ENCODE measurements around the gene LDLRAD4. TPM values are rescaled to one million over a fixed set of nuclear protein-coding genes. Genes with fewer than 3 reads are reported as not detected.

Gene LDLRAD4
- total and polyA plus RNA-seq, 9 of the 15 experiments (the other 6 are each of a cell fraction or from before 2014, with no cell fraction given), result 0.01 TPM; not detected in 8

- Histone ChIP-seq H3K4me2 (ENCODE audit: insufficient read depth, low read length) (no peak overlapping the region), H3K27ac (ENCODE audit: extremely low read depth, low read depth, low read length) (no peak overlapping the region), H3K9me3 (replicated peaks; ENCODE audit: control insufficient read depth, insufficient read depth, low read depth, low read length) (no peaks in the 10 kb centered on the region), H3K36me3 (ENCODE audit: control insufficient read depth, insufficient read depth, low read length) (no peaks in the 10 kb centered on the region), H3K9me1 (ENCODE audit: control insufficient read depth, insufficient read depth, low read length) (no peaks in the 10 kb centered on the region), H3K27me3 (ENCODE audit: control insufficient read depth in 2 of 2, insufficient read depth in 2 of 2, low read length in 2 of 2) (peaks cover 6 to 31% of the 10 kb centered on the region in 2 experiments), H3K4me3 (no peak overlapping the region), H3K9ac (ENCODE audit: insufficient read depth in 1 of 2, low read depth in 2 of 2, low read length in 2 of 2) (no peak overlapping the region), H2AFZ (ENCODE audit: low read depth, low read length) (no peak overlapping the region), H3K79me2 (ENCODE audit: control insufficient read depth, insufficient read depth, low read length) (no peaks in the 10 kb centered on the region), H3K4me1 (replicated peaks in 1 of 2; ENCODE audit: control insufficient read depth in 2 of 2, insufficient read depth in 2 of 2, low read length in 2 of 2) (no peaks in the 10 kb centered on the region), H4K20me1 (replicated peaks; ENCODE audit: control insufficient read depth, insufficient read depth, low read length) (no peaks in the 10 kb centered on the region)
- FAIRE-seq (no peak), DNase-seq (ENCODE audit: extremely low read depth in 1 of 4, low spot score in 3 of 4) (no peak), ATAC-seq (no peak)
- ChIA-PET POLR2A (interaction anchor here (0.7 to 1.0 kb wide), 2 partner anchors 9 to 349 kb away, joined by 3 to 4 read pairs; no protein-coding TSS in a partner anchor), CTCF (ENCODE audit: low intra/inter-chr PET ratio) (no interaction called here)
- in situ Hi-C loops (cut with MboI), result loop anchor here (10.0 kb wide), 1 partner anchor 1107 kb away; no protein-coding TSS in a partner anchor
- intact Hi-C loops (cut with micrococcal nuclease), result loop anchor here (5.0 to 10.0 kb wide), 2 partner anchors 35 to 63 kb away; no protein-coding TSS in a partner anchor
- BruUV-seq (replicated peaks), result no TSS peak
- WGBS (ENCODE audit: insufficient coverage, low coverage, missing lambda C conversion rate), result 14% methylated on average over 1 of the region's 5 CpGs
- TF ChIP-seq BCL6 (CRISPR knock-in tag; IDR thresholded peaks at IDR 0.05), result no peak
- no peak for TF ChIP-seq RNF2 (IDR thresholded peaks at IDR 0.05)
- no peak for TF ChIP-seq CREB1 (IDR thresholded peaks at IDR 0.05)
- TF ChIP-seq CREB1 (CRISPR knock-in tag; IDR thresholded peaks at IDR 0.05), result no peak
- TF ChIP-seq ZBTB2 (IDR thresholded peaks at IDR 0.05), result no peak
- TF ChIP-seq SMAD4 (CRISPR knock-in tag; conservative IDR thresholded peaks at IDR 0.05), result no peak
- TF ChIP-seq KLF13 (tag; IDR thresholded peaks at IDR 0.05; ENCODE audit: borderline replicate concordance, low read depth), result no peak
- no peak for TF ChIP-seq TRIM28 (IDR thresholded peaks at IDR 0.05)
- no peak for TF ChIP-seq TRIM24 (IDR thresholded peaks at IDR 0.05)
- TF ChIP-seq E2F8 (IDR thresholded peaks at IDR 0.05; ENCODE audit: low read depth, partially characterized antibody), result no peak
- TF ChIP-seq CREB5 (CRISPR knock-in tag; IDR thresholded peaks at IDR 0.05), result no peak
- no peak for TF ChIP-seq L3MBTL2 (IDR thresholded peaks at IDR 0.05)
- no peak for TF ChIP-seq GATA2 (CRISPR knock-in tag; IDR thresholded peaks at IDR 0.05)
- no peak for TF ChIP-seq CLOCK (CRISPR knock-in tag; IDR thresholded peaks at IDR 0.05; ENCODE audit: borderline replicate concordance)
- TF ChIP-seq PKNOX1 (IDR thresholded peaks at IDR 0.05), result no peak
Observed at GRCh38 chr18:13527730-13528129, 309.2 kb downstream of the LDLRAD4 start.

All from K562 (cell line).